Stimulated activated CD4-positive, alpha-beta T cell treated with anti-CD3 and anti-CD28 coated beads, Interleukin-12 subunit alpha, Interleukin-12 subunit beta, amount 100 ng/mL, for 24 hours (primary cell): Measurements from ENCODE around the gene EXOC4.
"Not testable (repeated sequence)": the region's sequence is repeated elsewhere in the genome, so short reads cannot be mapped to it uniquely, and the experiment has no call there.

Source experiments
- DNase-seq, 2 experiments: peaks; one replicate each; pipeline ENCODE4 v3.0.0-alpha.2; 2020; ENCODE audit warnings: low read depth in 2 of 2

Gene EXOC4

DNA sequence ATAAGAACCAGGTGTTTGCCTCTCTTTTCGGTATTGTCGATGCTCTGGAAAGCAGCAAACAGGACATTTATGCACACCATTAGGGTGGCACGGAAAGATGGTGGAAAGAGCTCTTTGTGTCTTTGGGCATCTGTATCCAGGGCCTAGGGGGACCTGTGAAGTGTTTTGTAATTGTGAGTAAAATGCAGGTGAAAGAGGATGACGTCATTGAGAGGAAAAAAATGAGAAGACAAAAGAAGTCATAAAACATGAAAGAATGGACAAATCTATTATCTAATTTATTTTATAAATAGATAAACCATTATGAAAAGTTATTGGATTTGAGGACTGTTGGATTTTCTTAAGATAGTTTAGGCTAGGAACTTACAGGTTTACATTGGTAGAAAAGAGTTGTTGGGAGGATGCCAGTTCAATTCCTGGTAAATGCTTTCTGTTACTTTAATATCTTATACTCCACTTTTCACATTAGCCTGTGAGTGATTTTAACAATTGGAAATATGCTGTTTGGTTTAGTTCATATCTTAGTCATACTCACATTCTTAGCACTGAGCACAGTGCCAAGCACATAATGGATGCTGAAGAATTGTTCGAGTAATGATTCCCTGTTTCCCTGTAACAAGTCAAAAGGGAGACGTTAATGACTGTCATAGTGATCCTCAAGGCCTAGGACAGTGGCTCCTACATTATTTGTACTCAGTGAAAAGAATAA lies 62.6 kb downstream of the EXOC4 start:
- no peak for DNase-seq

DNA sequence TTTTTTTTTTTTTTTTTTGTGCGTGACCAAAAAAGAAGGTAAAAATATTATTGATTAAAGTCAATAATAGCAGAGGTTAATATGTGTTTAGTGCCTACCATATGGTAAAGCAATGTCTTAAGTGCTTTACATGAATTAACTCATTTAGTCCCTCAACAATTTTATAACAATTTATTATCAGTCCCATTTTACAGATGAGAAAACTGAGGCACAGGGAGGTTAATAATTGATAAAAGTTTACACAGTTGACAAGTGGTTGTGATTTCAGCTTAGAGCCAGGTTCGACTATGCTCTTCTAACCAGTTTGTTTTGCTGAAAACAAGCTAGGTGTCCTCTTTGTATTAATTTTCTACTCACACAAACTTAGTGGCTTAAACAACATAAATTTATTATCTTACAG lies 67.0 kb downstream of the EXOC4 start:
- no peak for DNase-seq

DNA sequence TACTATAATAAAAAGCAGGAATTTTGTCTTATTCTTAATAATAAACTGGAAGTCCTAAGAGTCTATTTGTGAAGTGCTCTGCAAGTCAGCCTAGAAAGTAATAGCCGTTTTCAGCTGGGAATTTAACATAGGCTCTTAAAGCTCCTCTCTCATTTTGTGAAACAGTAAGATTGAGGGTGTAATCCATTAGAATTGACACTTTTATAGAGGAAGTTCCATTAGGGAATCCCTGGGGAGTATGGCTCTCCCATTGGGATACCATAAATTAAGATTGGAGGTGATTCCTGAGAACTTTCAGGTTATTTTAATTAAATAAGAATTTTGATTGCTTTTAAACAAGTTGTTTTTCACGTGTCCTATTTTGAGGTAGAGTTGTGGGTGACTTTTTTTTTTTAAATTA lies 68.0 kb downstream of the EXOC4 start:
- DNase-seq: no peak

DNA sequence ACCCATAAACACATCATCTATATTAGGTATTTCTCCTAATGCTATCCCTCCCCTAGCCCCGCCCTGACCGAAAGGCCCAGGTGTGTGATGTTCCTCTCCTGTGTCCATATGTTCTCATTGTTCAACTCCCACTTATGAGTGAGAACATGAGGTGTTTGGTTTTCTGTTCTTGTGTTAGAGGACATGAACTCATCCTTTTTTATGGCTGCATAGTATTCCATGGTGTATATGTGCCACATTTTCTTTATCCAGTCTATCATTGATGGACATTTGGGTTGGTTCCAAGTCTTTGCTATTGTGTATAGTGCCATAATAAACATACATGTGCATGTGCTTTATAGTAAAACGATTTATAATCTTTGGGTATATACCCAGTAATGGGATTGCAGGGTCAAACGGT lies 68.5 kb downstream of the EXOC4 start:
- DNase-seq: not testable (repeated sequence)

DNA sequence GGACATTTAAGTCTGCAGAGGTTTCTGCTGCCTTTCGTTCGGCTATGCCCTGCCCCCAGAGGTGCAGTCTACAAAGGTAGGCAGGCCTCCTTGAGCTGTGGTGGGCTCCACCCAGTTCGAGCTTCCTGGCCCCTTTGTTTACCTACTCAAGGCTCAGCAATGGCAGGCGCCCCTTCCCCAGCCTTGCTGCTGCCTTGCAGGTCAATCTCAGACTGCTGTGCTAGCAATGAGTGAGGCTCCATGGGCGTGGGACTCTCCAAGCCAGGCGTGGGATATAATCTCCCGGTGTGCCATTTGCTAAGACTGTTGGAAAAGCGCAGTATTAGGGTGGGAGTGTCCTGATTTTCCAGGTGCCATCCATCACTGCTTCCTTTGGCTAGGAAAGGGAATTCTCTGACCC lies 73.9 kb downstream of the EXOC4 start:
- not testable (repeated sequence) for DNase-seq

DNA sequence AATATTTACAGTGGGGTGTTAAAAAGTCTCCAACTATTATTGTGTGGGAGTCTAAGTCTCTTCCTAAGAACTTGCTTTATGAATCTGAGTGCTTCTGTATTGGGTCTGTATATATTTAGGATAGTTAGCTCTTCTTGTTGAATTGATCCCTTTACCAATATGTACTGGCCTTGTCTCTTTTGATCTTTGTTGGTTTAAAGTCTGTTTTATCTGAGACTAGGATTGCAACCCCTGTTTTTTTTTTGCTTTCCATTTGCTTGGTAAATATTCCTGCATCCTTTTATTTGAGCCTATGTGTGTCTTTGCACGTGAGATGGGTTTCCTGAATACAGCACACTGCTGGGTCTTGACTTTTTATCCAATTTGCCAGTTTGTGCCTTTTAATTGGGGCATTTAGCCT lies 75.1 kb downstream of the EXOC4 start:
- not testable (repeated sequence) for DNase-seq

DNA sequence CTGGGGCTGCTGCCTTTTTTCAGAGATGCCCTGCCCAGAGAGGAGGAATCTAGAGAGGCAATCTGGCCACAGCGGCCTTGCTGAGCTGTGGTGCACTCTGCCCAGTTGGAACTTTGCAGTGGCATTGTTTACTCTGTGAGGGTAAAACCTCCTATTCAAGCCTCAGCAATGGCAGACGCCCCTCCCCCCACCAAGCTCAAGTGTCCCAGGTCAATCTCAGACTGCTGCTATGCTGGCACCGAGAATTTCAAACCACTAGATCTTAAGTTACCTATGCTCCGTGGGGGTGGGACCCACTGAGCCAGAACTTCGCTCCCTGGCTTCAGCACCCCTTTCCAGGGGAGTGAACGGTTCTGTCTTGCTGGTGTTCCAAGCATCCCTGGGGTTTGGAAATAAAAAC lies 77.2 kb downstream of the EXOC4 start:
- no peak for DNase-seq

DNA sequence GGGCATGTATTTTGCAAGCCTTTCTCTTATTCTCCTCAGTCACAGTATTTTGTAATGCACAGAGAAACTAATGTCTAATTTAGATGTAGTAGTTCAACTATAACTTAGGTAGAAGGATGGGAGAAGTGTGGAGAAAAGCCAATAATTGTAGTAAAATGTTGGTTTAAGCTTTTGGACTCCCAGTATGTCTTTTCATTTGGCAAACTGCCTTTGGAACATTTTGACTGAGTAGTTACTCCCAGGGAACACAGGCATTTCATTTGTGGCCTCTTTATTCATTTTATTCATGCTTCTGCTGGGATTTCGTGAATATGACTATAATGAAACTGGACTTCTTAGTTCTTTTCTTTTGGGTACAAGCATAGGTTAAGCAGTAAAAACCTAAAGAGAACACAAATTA lies 79.0 kb downstream of the EXOC4 start:
- DNase-seq: no peak

DNA sequence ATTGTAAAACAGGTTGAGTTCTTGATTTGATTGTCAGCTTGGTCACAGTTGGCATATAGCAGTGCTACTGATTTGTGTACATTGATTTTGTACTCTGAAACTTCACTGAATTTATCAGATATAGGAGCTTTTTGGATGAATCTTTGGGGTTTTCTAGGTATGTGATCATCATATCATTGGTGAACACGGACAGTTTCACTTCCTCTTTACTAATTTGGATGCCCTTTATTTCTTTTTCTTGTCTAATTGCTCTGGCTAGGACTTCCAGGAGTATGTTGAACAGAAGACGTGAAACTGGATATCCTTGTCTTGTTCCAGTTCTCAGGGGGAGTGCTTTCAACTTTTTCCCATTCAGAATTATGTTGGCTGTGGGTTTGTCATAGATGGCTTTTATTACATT lies 86.9 kb downstream of the EXOC4 start:
- DNase-seq: no peak

DNA sequence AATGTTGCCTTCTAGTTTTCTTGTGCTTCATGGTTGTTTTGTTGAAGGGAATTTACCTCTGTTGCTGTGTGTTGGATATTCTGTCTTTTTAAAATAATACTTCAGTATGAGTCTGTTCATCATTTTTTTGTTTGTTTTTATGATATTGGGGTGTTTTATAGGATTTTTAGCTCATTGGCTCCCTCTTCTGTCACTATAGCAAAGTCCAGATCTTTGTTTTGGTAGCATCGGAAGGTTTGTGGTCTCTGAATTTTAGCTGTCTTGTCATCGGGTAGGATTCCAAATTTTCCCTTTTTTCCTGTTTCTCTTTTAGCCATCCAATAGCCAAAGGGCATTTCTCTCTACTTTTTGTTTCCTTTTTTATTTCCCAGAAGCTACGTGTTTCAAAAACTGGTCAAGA lies 91.4 kb downstream of the EXOC4 start:
- no peak for DNase-seq

DNA sequence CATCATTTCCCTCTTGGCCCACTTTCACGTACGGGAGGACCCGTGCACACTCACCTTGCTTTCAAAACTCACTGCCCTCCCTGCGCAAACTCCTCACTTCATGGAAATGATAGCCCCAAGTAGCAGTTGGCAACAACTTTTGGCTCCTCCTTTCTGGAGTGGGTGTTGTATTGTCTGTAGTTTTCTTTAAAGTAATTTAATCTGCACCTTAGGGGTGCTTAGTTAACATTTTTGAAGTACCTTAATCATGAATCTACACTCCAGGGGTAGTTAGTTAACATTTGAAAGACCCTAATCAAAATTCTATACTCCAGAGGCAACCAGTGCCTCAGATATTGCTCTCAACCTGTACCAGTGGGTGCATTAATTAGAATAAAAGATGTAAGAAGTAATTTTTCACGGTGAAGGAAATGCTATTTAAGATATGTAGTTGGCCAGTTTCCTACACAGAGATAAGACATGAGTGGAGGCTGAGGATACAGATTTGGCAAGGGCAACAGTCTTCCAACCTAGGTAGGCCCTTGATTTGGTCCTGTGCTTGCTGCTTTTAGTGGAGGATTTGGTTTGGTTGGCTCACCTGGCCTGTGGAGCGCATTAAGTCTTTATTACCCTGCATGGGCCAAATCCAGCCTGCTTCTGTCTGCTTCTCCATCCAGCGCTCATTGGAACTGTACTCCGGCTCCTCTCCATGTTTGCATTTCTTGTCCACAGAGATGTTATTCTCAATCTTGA lies 93.0 kb downstream of the EXOC4 start:
- no peak for DNase-seq

DNA sequence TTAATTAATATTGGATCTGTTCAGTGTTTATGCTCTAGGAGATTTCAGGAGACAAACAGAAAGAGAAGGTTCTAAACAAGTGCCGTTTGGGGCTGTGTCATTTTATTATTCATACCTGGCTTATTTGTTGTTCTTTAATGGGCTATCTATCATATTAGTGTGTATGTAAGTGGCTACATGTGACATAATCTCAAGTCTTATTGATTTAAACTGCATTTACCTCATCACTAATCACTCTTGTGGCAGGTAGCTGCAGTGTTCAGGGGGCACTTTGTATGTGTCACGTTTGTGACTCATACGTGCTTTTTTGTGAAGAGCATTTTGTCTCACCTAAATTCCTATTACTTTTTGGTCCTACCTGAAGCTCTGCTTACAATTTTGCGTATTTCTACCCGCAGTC lies 95.4 kb downstream of the EXOC4 start:
- no peak for DNase-seq

DNA sequence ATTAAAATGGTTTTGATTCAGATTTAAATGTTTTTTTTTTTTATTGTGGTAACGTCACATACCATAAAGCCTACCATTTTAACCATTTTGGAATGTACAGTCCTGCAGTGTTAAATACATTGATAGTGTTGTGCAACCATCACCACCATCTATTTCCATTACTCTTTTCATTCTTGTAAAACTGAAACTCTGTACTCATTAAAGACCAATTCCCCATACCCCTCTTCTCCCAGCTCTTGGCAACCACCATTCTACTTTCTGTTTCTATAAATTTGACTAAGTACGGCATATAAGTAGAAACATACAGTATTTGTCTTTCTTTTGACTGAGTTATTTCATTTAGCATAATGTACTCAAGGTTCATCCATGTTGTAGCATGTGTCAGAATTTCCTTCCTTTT lies 96.2 kb downstream of the EXOC4 start:
- DNase-seq: no peak

DNA sequence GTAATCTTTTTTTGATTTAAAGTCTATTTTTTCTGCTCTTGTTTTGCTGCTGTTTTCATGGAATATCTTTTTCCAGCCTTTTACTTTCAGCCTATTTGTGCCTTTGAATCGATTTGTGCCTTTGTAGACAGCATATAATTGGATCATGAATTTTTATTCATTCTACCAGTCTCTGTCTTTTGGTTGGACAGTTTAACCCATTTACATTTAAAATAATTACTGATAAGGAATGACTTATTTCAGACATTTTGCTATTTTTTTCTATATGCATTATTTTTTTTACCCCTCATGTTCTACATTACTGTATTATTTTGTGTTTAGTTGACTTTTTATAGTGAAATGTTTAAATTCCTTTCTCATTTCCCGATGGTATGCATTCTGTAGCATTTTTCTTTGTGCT lies 99.6 kb downstream of the EXOC4 start:
- DNase-seq: no peak

DNA sequence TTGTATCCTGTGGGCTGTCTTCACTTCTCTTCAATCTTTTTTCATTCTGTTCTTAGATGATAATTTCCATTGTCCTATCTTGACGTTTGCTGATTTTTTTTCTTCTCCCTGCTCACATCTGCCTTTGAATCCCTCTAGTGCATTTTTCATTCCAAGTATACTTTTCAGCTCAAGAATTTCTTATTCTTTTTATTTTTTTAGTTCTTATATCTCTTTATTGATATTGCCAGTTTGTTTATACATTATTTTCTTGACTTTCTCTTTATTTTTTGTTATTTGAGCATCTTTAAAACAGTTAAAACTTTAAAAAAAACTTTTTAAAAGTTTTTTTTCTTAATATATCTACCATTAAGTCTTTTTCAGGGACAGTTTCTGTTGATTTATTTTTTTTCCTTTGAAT lies 100.9 kb downstream of the EXOC4 start:
- no peak for DNase-seq

DNA sequence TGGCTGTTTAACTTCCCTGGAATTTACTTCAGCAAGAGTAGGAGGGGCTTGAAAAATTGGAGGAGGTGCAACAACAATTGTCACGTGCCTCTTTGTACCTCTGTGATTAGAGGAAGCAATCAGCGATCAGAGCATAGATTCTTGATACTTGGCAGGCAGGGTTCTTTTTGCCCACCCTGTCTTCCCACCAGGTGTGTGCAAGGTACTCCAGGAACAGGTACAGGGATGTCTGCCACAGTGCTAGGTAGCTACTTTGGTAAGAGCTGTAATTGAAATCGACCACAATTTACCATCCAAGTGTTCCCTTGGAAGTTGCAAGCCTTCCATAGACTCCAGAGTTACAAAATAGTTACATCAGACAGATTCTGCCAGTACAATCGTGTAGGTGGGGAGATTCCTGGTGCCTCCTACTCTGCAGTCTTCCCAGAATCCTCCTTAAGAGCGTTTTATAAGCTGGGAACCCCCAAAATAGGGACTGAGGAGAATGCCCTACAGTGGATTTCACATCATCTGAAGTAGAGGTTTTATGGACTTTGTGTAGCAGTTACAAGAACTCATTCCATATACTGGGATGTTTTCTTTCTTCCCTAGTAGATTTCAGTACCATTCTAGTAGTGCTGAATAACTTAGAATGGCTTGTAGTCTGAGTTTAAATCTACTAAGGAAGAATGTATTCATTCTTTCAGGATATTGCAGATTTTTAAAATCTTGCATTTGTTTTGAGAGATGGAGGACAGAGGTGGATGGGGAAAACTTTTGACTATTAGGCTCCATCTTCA lies 101.9 kb downstream of the EXOC4 start:
- no peak for DNase-seq

DNA sequence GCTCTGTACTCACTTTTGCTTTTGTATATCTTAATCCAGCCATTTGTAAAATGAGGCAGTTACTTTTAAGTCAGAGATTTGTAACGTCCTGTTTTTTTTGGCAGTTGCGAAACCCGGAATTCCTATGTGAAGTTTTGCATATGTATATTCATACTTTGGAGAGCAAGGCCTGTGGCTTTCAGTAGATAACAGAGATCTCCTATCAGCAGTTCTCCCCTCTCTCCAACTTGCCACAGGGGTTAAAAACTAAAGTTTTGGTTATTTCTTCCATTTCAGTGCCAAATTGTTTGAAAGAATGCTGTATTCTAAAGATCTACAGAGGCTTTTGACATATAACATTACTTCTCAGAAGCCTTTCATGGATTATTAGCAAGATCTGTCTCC lies 102.4 kb downstream of the EXOC4 start:
- no peak for DNase-seq

DNA sequence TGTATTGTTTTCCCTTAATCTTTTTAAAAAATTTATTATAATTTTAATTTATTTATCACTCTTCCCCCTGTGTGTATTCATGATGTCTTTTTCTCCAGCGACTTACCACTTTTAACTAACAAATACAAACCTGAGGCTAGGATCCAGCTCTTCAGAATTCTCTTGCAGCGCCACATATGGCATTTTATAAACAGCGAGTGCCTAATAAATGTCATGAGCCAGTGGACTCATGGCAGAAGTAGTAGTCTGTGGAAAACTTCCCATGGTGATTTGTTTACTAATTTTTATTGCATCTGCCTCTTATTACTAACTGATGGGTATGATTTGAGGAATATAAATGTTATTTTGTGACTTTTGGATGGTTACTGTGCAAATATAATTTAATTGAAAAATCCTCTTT lies 102.9 kb downstream of the EXOC4 start:
- DNase-seq: no peak

DNA sequence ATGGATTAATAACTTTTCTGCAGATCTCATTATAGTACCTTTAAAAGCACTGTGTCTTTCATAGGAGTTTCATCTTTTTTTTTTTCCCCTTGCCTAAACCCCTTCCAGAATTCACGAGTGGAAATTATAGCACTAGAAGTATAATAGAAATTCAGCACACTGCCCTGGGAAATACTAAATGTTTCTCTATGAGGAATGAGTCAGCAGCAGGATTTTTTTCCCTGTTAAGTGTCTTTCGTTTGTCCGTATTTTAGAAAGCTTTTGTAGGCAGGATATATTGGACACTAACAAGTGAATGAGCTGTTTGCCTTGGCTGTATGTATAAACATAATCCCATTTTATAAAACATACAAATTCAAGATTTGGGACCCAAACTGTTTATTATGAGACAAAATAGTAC lies 105.8 kb downstream of the EXOC4 start:
- no peak for DNase-seq

DNA sequence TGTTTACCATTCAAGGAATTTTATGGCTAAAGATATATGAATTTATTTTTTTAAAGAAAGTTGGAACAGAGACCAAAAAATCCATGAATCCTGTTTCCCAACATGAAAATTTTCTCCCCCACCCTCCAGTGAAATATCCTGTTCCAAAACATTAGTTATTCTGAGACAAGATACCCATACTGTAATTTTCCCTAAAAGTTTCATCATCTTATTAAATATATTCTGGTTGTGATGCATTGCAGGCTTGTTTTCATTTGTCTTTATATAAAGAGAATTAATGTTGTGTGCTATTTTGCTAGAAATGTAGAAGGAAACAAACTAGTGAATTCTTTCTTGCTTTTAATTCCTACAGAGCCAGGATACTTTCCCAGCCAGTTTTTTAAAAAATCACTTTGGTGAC lies 106.6 kb downstream of the EXOC4 start:
- DNase-seq: no peak

DNA sequence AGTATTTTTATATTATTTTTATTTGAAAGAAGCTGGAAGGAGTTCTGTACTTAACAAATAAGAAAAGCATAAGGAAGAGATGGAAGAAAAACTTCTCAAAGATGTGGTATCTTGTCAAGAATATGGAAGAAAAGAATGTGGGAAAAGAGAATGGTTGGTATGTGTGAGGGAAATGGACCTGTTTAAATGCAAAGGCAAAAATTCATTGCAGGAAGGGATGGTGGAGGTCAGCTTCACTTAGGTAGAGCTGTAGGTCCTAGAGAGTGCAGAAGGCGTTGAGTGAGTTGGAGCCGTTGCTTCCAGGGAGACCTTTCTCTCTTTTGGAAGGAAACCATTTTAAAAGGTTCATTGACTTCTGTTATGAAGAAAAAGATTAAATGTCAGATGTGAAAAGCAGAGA lies 107.3 kb downstream of the EXOC4 start:
- no peak for DNase-seq

DNA sequence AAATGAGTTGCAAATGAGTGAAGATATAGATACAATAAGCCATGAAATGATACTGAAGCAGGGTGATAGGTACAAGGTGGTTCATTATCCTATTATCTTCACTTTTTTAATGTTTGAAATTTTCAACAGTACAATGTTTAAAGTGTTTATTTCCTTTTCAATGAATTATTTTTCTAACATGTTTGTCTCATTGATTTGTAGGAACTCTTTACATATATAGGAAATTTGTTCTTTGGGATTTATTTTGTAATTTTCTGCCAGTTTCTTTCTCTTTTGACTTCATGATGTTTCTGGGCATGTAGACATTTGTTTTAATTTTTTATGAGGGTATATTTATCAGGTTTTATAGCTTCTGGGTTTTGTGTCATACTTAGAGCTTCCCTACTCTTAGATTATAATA lies 108.9 kb downstream of the EXOC4 start:
- no peak for DNase-seq
